Spleen (tissue), 7 donors: ENCODE data around the gene RNF208.

Source experiments
- CTCF ChIP-seq, 11 experiments: fragments of 200-600 bp in 7 of 11; fragments of 450-650 bp in 4 of 11; sonication (generic) in 4 of 11; IDR thresholded peaks in 8 of 11; conservative IDR thresholded peaks in 3 of 11; 1 replicate in 7 of 11; 2 replicates in 4 of 11; pipeline versions ENCODE4 v1.4.0 to v1.8.0; 2016 to 2021; ENCODE audit warnings: antibody characterized with exemption in 11 of 11, inconsistent platforms in 4 of 11, mild to moderate bottlenecking in 1 of 11
- POLR2A ChIP-seq, 3 donors: fragments of 450-650 bp; IDR thresholded peaks; one replicate each; pipeline ENCODE4 v1.5.1; 2017; ENCODE audit warnings: antibody characterized with exemption in 3 of 3, mild to moderate bottlenecking in 1 of 3
- POLR2AphosphoS5 ChIP-seq, 3 donors: sonication (generic); formaldehyde crosslinking; IDR thresholded peaks; one replicate each; pipeline ENCODE4 v1.5.1; 2017; ENCODE audit warnings: antibody characterized with exemption in 3 of 3
- donor health status: DM: no; HTN: no; CAD: no; lungs with moderate emphysema.
- donor health status: DM: no; HTN: no; CAD: no.
- donor health status: DM: no; HTN: no; CAD: no.

- TF ChIP-seq CTCF (IDR thresholded peaks at IDR 0.05 in 8 of 11, conservative IDR thresholded peaks at IDR 0.05 in 3 of 11) (no peak), POLR2A (IDR thresholded peaks at IDR 0.05) (no peak), POLR2AphosphoS5 (IDR thresholded peaks at IDR 0.05) (no peak)
These were observed 22.5 kb downstream of the RNF208 start for GRCh38 chr9:137199411-137200121.
